H1 (cell line): ENCODE results near the gene ABCB10. TPM values are rescaled to one million over a fixed set of nuclear protein-coding genes. Genes with fewer than 3 reads are reported as not detected.

Experiments used
- CTCF ChIA-PET: fragments of 300-600 bp; sonication (Branson Sonifier 250); formaldehyde crosslinking; loops from one replicate; lab custom pipeline; 2021; ENCODE audit not compliant: partially characterized antibody; lab: Charles Lee
- POLR2A ChIA-PET: fragments of 300-600 bp; sonication (Branson Sonifier 250); formaldehyde crosslinking; loops from one replicate; lab custom pipeline; 2021; ENCODE audit warnings: inconsistent platforms; ENCODE audit not compliant: partially characterized antibody; lab: Charles Lee
- DNase-seq, 2 experiments: peaks; one replicate each; pipeline versions ENCODE4 v3.0.0 to v3.0.0-alpha.2; 2010 to 2022; ENCODE audit warnings: low spot score in 2 of 2, low read depth in 1 of 2, mixed read lengths in 1 of 2
- FAIRE-seq: peaks from 2 replicates; lab custom pipeline; 2011; peaks lifted over from hg19 to GRCh38; lab: Jason Lieb, UNC
- H2AFZ ChIP-seq: 2 replicates; pipeline ENCODE4 v1.8.1; 2012; ENCODE audit warnings: low read length, inconsistent platforms
- H2AK5ac ChIP-seq: 2 replicates; pipeline ENCODE4 v1.6.1; 2013; ENCODE audit warnings: low read depth, low read length
- H2BK120ac ChIP-seq: replicated peaks from 2 replicates; pipeline ENCODE3; 2013; ENCODE audit warnings: low read depth, low read length, inconsistent platforms
- H2BK12ac ChIP-seq: 2 replicates; pipeline ENCODE4 v1.6.1; 2013; ENCODE audit warnings: low read depth, low read length
- H2BK15ac ChIP-seq: 2 replicates; pipeline ENCODE4 v1.6.1; 2013; ENCODE audit warnings: low read length
- H2BK20ac ChIP-seq: 2 replicates; pipeline ENCODE4 v1.6.1; 2013; ENCODE audit warnings: low read length
- H2BK5ac ChIP-seq: 2 replicates; pipeline ENCODE4 v1.6.1; 2013; ENCODE audit warnings: low read depth, low read length
- H3K14ac ChIP-seq: 2 replicates; pipeline ENCODE4 v1.6.1; 2013; ENCODE audit warnings: inconsistent platforms; ENCODE audit not compliant: insufficient read length
- H3K18ac ChIP-seq: 2 replicates; pipeline ENCODE4 v1.6.1; 2013; ENCODE audit warnings: low read length; ENCODE audit errors: extremely low read depth
- H3K23ac ChIP-seq: 2 replicates; pipeline ENCODE4 v1.6.1; 2013; ENCODE audit warnings: inconsistent platforms; ENCODE audit not compliant: insufficient read length
- H3K23me2 ChIP-seq: 2 replicates; pipeline ENCODE4 v1.6.1; 2013; ENCODE audit warnings: low read depth, low read length
- H3K27ac ChIP-seq: 2 replicates; pipeline ENCODE4 v1.6.1; 2011; ENCODE audit warnings: low read depth, low read length, inconsistent platforms
- H3K27me3 ChIP-seq, 4 experiments: replicated peaks in 1 of 4; 1 replicate in 1 of 4; 2 replicates in 3 of 4; pipeline versions ENCODE4 v1.6.1 to v1.8.1; 2011 to 2013; ENCODE audit warnings: low read length in 3 of 4, mild to moderate bottlenecking in 3 of 4, inconsistent platforms in 2 of 4, mixed read lengths in 2 of 4, moderate library complexity in 1 of 4; ENCODE audit not compliant: control insufficient read depth in 3 of 4, insufficient read depth in 3 of 4; ENCODE audit errors: extremely low read depth in 1 of 4
- H3K36me3 ChIP-seq, 4 experiments: 2 replicates each; pipeline versions ENCODE4 v1.6.1 to v1.8.1; 2011 to 2013; ENCODE audit warnings: mild to moderate bottlenecking in 4 of 4, low read length in 3 of 4, moderate library complexity in 2 of 4, control low read depth in 1 of 4, inconsistent platforms in 1 of 4; ENCODE audit not compliant: insufficient read depth in 4 of 4, control insufficient read depth in 2 of 4
- H3K4ac ChIP-seq: replicated peaks from 2 replicates; pipeline ENCODE3; 2013; ENCODE audit warnings: low read length, low read depth, mixed read lengths, inconsistent platforms; ENCODE audit not compliant: insufficient read length
- H3K4me1 ChIP-seq, 4 experiments: replicated peaks in 1 of 4; 1 replicate in 1 of 4; 2 replicates in 3 of 4; pipeline versions ENCODE4 v1.6.1 to v1.8.1; 2011 to 2013; ENCODE audit warnings: low read length in 3 of 4, inconsistent platforms in 2 of 4, mixed read lengths in 1 of 4; ENCODE audit not compliant: insufficient read depth in 4 of 4, control insufficient read depth in 3 of 4
- H3K4me2 ChIP-seq, 2 experiments: 2 replicates each; pipeline versions ENCODE4 v1.6.1 to v1.8.1; 2011 to 2013; ENCODE audit warnings: low read depth in 2 of 2, low read length in 2 of 2, control low read depth in 1 of 2, inconsistent platforms in 1 of 2, mild to moderate bottlenecking in 1 of 2; ENCODE audit not compliant: insufficient read depth in 1 of 2
- H3K4me3 ChIP-seq, 4 experiments: fragments of 200-600, 300-600 bp in 1 of 4; sonication (generic), shearing (Covaris generic), sonication (Bioruptor Twin) in 1 of 4; 2 replicates each; pipeline versions ENCODE4 v1.5.1 to v1.8.1; 2011 to 2016; ENCODE audit warnings: low read length in 4 of 4, low read depth in 3 of 4, control low read depth in 2 of 4, inconsistent platforms in 2 of 4, mild to moderate bottlenecking in 2 of 4, mixed read lengths in 1 of 4, moderate library complexity in 1 of 4; ENCODE audit not compliant: insufficient read depth in 2 of 4; ENCODE audit errors: extremely low read depth in 1 of 4
- H3K56ac ChIP-seq: replicated peaks from 2 replicates; pipeline ENCODE3; 2013; ENCODE audit warnings: low read depth, mild to moderate bottlenecking, mixed read lengths, low read length, inconsistent platforms; ENCODE audit not compliant: insufficient read length
- H3K79me1 ChIP-seq: 2 replicates; pipeline ENCODE4 v1.6.1; 2013; ENCODE audit warnings: low read depth, low read length, control low read depth
- H3K79me2 ChIP-seq, 2 experiments: 2 replicates each; pipeline versions ENCODE4 v1.6.1 to v1.8.1; 2012 to 2013; ENCODE audit warnings: low read length in 2 of 2, mild to moderate bottlenecking in 2 of 2, inconsistent platforms in 1 of 2; ENCODE audit not compliant: insufficient read depth in 2 of 2, control insufficient read depth in 1 of 2
- H3K9ac ChIP-seq, 4 experiments: replicated peaks in 1 of 4; 1 replicate in 1 of 4; 2 replicates in 3 of 4; pipeline versions ENCODE4 v1.6.1 to v1.8.1; 2011 to 2013; ENCODE audit warnings: low read depth in 3 of 4, low read length in 3 of 4, control low read depth in 2 of 4, mild to moderate bottlenecking in 2 of 4, moderate library complexity in 2 of 4, inconsistent platforms in 1 of 4; ENCODE audit errors: extremely low read depth in 1 of 4
- H3K9me3 ChIP-seq, 2 experiments: 2 replicates each; pipeline versions ENCODE4 v1.6.1 to v1.8.1; 2012 to 2013; ENCODE audit warnings: mild to moderate bottlenecking in 2 of 2, moderate library complexity in 2 of 2, control low read depth in 1 of 2, inconsistent platforms in 1 of 2, low read depth in 1 of 2, low read length in 1 of 2, mixed read lengths in 1 of 2; ENCODE audit not compliant: insufficient read depth in 2 of 2
- H4K20me1 ChIP-seq, 2 experiments: replicated peaks in 1 of 2; 2 replicates each; pipeline versions ENCODE3 to v1.8.1; 2011 to 2013; ENCODE audit warnings: inconsistent platforms in 2 of 2, low read length in 2 of 2, mild to moderate bottlenecking in 1 of 2; ENCODE audit not compliant: insufficient read depth in 2 of 2, control insufficient read depth in 1 of 2
- H4K5ac ChIP-seq: 2 replicates; pipeline ENCODE4 v1.6.1; 2013; ENCODE audit warnings: low read length, low read depth, mixed read lengths, inconsistent platforms; ENCODE audit not compliant: insufficient read length
- H4K8ac ChIP-seq: 2 replicates; pipeline ENCODE4 v1.8.0; 2013; ENCODE audit warnings: mild to moderate bottlenecking, moderate library complexity, low read length, inconsistent platforms; ENCODE audit not compliant: insufficient read depth; ENCODE audit errors: extremely low read depth
- H4K91ac ChIP-seq: replicated peaks from 2 replicates; pipeline ENCODE3; 2013; ENCODE audit warnings: low read length, mixed read lengths, inconsistent platforms; ENCODE audit not compliant: insufficient read length
- CBX8 ChIP-seq: fragments of 300-800, 300-1000 bp; sonication (generic); IDR thresholded peaks from 2 replicates; pipeline ENCODE4 v1.7.1; 2016; ENCODE audit warnings: low read depth, low read length, borderline replicate concordance
- CREB1 ChIP-seq: IDR thresholded peaks from 2 replicates; pipeline ENCODE4 v1.6.1; 2012; ENCODE audit warnings: inconsistent platforms
- CTCF ChIP-seq, 3 experiments: IDR thresholded peaks; 1 replicate in 2 of 3; 2 replicates in 1 of 3; pipeline versions ENCODE4 v1.5.1 to v1.6.1; 2011; ENCODE audit warnings: low read length in 3 of 3, mild to moderate bottlenecking in 3 of 3, inconsistent platforms in 2 of 3, low read depth in 1 of 3, moderate library complexity in 1 of 3; ENCODE audit not compliant: insufficient read depth in 1 of 3; ENCODE audit errors: control extremely low read depth in 1 of 3
- E2F6 ChIP-seq: IDR thresholded peaks from 2 replicates; pipeline ENCODE4 v1.6.1; 2012; ENCODE audit warnings: inconsistent platforms
- EP300 ChIP-seq, 2 experiments: IDR thresholded peaks; 1 replicate in 1 of 2; 2 replicates in 1 of 2; pipeline ENCODE4 v1.6.1; 2011 to 2012; ENCODE audit warnings: low read depth in 2 of 2, low read length in 2 of 2, mild to moderate bottlenecking in 2 of 2, borderline replicate concordance in 1 of 2, inconsistent platforms in 1 of 2, moderate library complexity in 1 of 2
- KDM1A ChIP-seq: fragments of 200-600, 300-600 bp; sonication (generic); IDR thresholded peaks from 2 replicates; pipeline ENCODE4 v1.7.1; 2016; ENCODE audit warnings: mild to moderate bottlenecking, low read length, borderline replicate concordance
- MAFK ChIP-seq: IDR thresholded peaks from 2 replicates; pipeline ENCODE4 v1.6.1; 2012; ENCODE audit warnings: low read depth, mild to moderate bottlenecking, improper control_type of control experiment, low read length
- SP1 ChIP-seq: IDR thresholded peaks from 2 replicates; pipeline ENCODE4 v1.6.1; 2011; ENCODE audit warnings: low read depth, low read length
- YY1 ChIP-seq: IDR thresholded peaks from 2 replicates; pipeline ENCODE4 v1.6.1; 2011; ENCODE audit warnings: low read depth, mild to moderate bottlenecking, low read length
- WGBS, 2 experiments: shearing (Covaris generic) in 1 of 2; methylation state at CpG; one replicate each; pipeline versions ENCODE4 v1.1.6 to v1.1.7; 2013 to 2015; ENCODE audit warnings: low lambda C conversion rate in 2 of 2, mixed read lengths in 2 of 2, inconsistent platforms in 1 of 2, low coverage in 1 of 2, missing lambda C conversion rate in 1 of 2; ENCODE audit not compliant: insufficient replicate concordance in 2 of 2, insufficient coverage in 1 of 2, insufficient read length in 1 of 2; ENCODE audit errors: extremely low coverage in 1 of 2, missing lambda C conversion rate in 1 of 2; 5-methylcytosine and 5-hydroxymethylcytosine counted together
- polyA plus RNA-seq, 7 experiments: library from polyadenylated mRNA; depleted of rRNA in 3 of 7; stranded (reverse) in 5 of 7; unstranded in 2 of 7; fragments of >200 nt in 5 of 7; fragments of 200-250 nt in 2 of 7; gene quantifications; 1 replicate in 5 of 7; 2 replicates in 1 of 7; 4 replicates in 1 of 7; pipeline versions ENCODE4 v1.2.1 to v1.2.3, GENCODE V29; 2011 to 2013; ENCODE audit warnings: missing spikeins in 2 of 7, mixed read lengths in 2 of 7
- total RNA-seq: library from RNA; stranded (reverse); fragmentation: NEBNext Ultra II Directional; extraction: Animal tissue kit (Norgen Biotek cat#: 25700); gene quantifications from 2 replicates; pipeline ENCODE4 v1.2.1, GENCODE V29; 2021

Gene ABCB10
- total and polyA plus RNA-seq, 2 of the 8 experiments (the other 6 are each of a cell fraction or from before 2014, with no cell fraction given): 3.6 to 11.9 TPM

GRCh38 chr1:229471175-229471574 lies 87.3 kb downstream of the ABCB10 start:
- no peak for FAIRE-seq
- Histone ChIP-seq H4K5ac (no peak overlapping the region), H4K91ac (no peak overlapping the region), H2BK15ac (no peak overlapping the region), H2AK5ac (no peak overlapping the region), H3K56ac (no peak overlapping the region), H3K9ac (no peak overlapping the region), H3K79me2 (no peaks in the 10 kb centered on the region), H3K36me3 (peaks cover 8 to 50% (median 27%) of the 10 kb centered on the region in 4 experiments; a peak in 7 of 8 replicates), H2BK20ac (no peak overlapping the region), H3K14ac (no peak overlapping the region), H4K20me1 (peaks cover 0 to 4% of the 10 kb centered on the region in 2 experiments), H3K18ac (no peak overlapping the region), H4K8ac (no peak overlapping the region)
- POLR2A ChIA-PET: interaction anchor here (0.5 to 1.3 kb wide), 3 partner anchors 11 to 147 kb away, joined by 3 read pairs; no protein-coding TSS in a partner anchor
- TF ChIP-seq YY1 (no peak), EP300 (IDR thresholded peaks at IDR 0.05; ENCODE audit: borderline replicate concordance in 1 of 2, low read depth in 2 of 2, low read length in 2 of 2) (no peak), KDM1A (no peak), CREB1 (no peak), CBX8 (no peak), MAFK (no peak), SP1 (no peak), CTCF (IDR thresholded peaks at IDR 0.05; ENCODE audit: control extremely low read depth in 1 of 3, insufficient read depth in 1 of 3, low read depth in 1 of 3, low read length in 3 of 3) (no peak), E2F6 (no peak)
- TF ChIP-seq, all 59 proteins: peak for 0
- no peak overlapping the region for H3K4me2 ChIP-seq
- no peaks in the 10 kb centered on the region for H3K79me1 ChIP-seq
- H3K27ac ChIP-seq: no peak overlapping the region
- H3K4me3 ChIP-seq: no peak overlapping the region
- H2AFZ ChIP-seq: no peak overlapping the region
- DNase-seq: no peak
- no peak overlapping the region for H2BK120ac ChIP-seq
- CTCF ChIA-PET: interaction anchor here (1.4 to 2.3 kb wide), 2 partner anchors 11 to 213 kb away, joined by 3 to 9 read pairs; no protein-coding TSS in a partner anchor
- H2BK12ac ChIP-seq: no peak overlapping the region
- no peaks in the 10 kb centered on the region for H3K9me3 ChIP-seq
- no peaks in the 10 kb centered on the region for H3K27me3 ChIP-seq
- no peaks in the 10 kb centered on the region for H3K23me2 ChIP-seq
- no peak overlapping the region for H3K23ac ChIP-seq
- H3K4me1 ChIP-seq: no peaks in the 10 kb centered on the region
- 83% methylated on average over 3 of the region's 3 CpGs; no CpG with 5 or more reads in 1 of the 2 experiments for WGBS, 2 experiments
- H2BK5ac ChIP-seq: no peak overlapping the region
- no peak overlapping the region for H3K4ac ChIP-seq
